Mesendoderm (in vitro differentiated cells): Measurements from ENCODE around the gene DDC.

Source experiments
- DNase-seq: peaks from one replicate; pipeline ENCODE4 v3.0.0; 2013
- H2AK5ac ChIP-seq: 2 replicates; pipeline ENCODE4 v1.6.1; 2013; ENCODE audit warnings: low read length, inconsistent platforms
- H2BK120ac ChIP-seq: 2 replicates; pipeline ENCODE4 v1.6.1; 2013; ENCODE audit warnings: low read depth, mild to moderate bottlenecking, low read length, moderate library complexity, mixed read lengths
- H2BK15ac ChIP-seq: replicated peaks from 2 replicates; pipeline ENCODE4 v1.6.1; 2013; ENCODE audit warnings: low read depth, mild to moderate bottlenecking, moderate library complexity
- H2BK5ac ChIP-seq: 2 replicates; pipeline ENCODE4 v1.6.1; 2013; ENCODE audit warnings: low read length, inconsistent platforms
- H3K18ac ChIP-seq: 2 replicates; pipeline ENCODE4 v1.6.1; 2013; ENCODE audit warnings: mild to moderate bottlenecking, low read length, mixed read lengths
- H3K23ac ChIP-seq: one replicate; pipeline ENCODE4 v1.6.1; 2013; ENCODE audit warnings: low read length
- H3K27ac ChIP-seq: 2 replicates; pipeline ENCODE4 v1.5.1; 2013; ENCODE audit warnings: low read depth, mild to moderate bottlenecking, inconsistent platforms, low read length, moderate library complexity
- H3K27me3 ChIP-seq: 2 replicates; pipeline ENCODE4 v1.6.1; 2013; ENCODE audit warnings: low read length, control low read depth, mild to moderate bottlenecking, inconsistent platforms; ENCODE audit not compliant: insufficient read depth, poor library complexity
- H3K36me3 ChIP-seq: 2 replicates; pipeline ENCODE4 v1.6.1; 2013; ENCODE audit warnings: low read length, inconsistent platforms; ENCODE audit not compliant: control insufficient read depth, insufficient read depth
- H3K4ac ChIP-seq: one replicate; pipeline ENCODE4 v1.6.1; 2013; ENCODE audit warnings: low read depth, mild to moderate bottlenecking, low read length, moderate library complexity
- H3K4me1 ChIP-seq: 2 replicates; pipeline ENCODE4 v1.6.1; 2013; ENCODE audit warnings: low read depth, low read length, inconsistent platforms; ENCODE audit not compliant: control insufficient read depth
- H3K4me2 ChIP-seq: 2 replicates; pipeline ENCODE4 v1.6.1; 2013; ENCODE audit warnings: low read length
- H3K4me3 ChIP-seq: 2 replicates; pipeline ENCODE4 v1.5.1; 2013; ENCODE audit warnings: mild to moderate bottlenecking, low read length
- H3K56ac ChIP-seq: one replicate; pipeline ENCODE4 v1.6.1; 2013; ENCODE audit warnings: low read length
- H3K79me1 ChIP-seq: 2 replicates; pipeline ENCODE4 v1.6.1; 2013; ENCODE audit warnings: low read length, inconsistent platforms
- H3K79me2 ChIP-seq: 2 replicates; pipeline ENCODE4 v1.6.1; 2013; ENCODE audit warnings: mild to moderate bottlenecking, low read length; ENCODE audit not compliant: control insufficient read depth, insufficient read depth
- H3K9ac ChIP-seq: 2 replicates; pipeline ENCODE4 v1.6.1; 2013; ENCODE audit warnings: low read length, inconsistent platforms
- H4K5ac ChIP-seq: one replicate; pipeline ENCODE4 v1.6.1; 2013; ENCODE audit warnings: low read length
- H4K8ac ChIP-seq: one replicate; pipeline ENCODE4 v1.6.1; 2013; ENCODE audit warnings: low read depth, mild to moderate bottlenecking, control low read depth, low read length, moderate library complexity
- WGBS: extraction: QIAGEN DNeasy Blood & Tissue Kit; methylation state at CpG from one replicate; pipeline ENCODE4 v1.1.7; 2013; ENCODE audit warnings: low lambda C conversion rate, missing lambda C conversion rate; ENCODE audit not compliant: insufficient coverage; ENCODE audit errors: extremely low coverage; 5-methylcytosine and 5-hydroxymethylcytosine counted together

The DDC gene

GRCh38 chr7:50596484-50596883, 31.3 kb upstream of the DDC start:
- H3K4me1 ChIP-seq = no peaks in the 10 kb centered on the region
- no peaks in the 10 kb centered on the region for H3K27me3 ChIP-seq
- peaks cover 11% of the 10 kb centered on the region for H3K36me3 ChIP-seq
- no peak overlapping the region for H3K4me3 ChIP-seq
- no peak overlapping the region for H3K18ac ChIP-seq
- H3K9ac ChIP-seq = no peak overlapping the region
- H3K4ac ChIP-seq = no peak overlapping the region
- no peaks in the 10 kb centered on the region for H3K79me2 ChIP-seq
- no peak for DNase-seq
- no peak overlapping the region for H4K5ac ChIP-seq
- no peak overlapping the region for H2BK5ac ChIP-seq
- WGBS = no CpG with 5 or more reads among the region's 4 CpGs
- H3K23ac ChIP-seq = no peak overlapping the region
- no peak overlapping the region for H3K27ac ChIP-seq
- H3K4me2 ChIP-seq = no peak overlapping the region
- H3K79me1 ChIP-seq = no peaks in the 10 kb centered on the region
- H2BK120ac ChIP-seq = no peak overlapping the region
- no peak overlapping the region for H2BK15ac ChIP-seq
- no peak overlapping the region for H3K56ac ChIP-seq
- no peak overlapping the region for H4K8ac ChIP-seq
- H2AK5ac ChIP-seq = no peak overlapping the region

- Histone ChIP-seq H4K8ac (no peak overlapping the region), H4K5ac (no peak overlapping the region), H3K4me3 (no peak overlapping the region), H3K18ac (no peak overlapping the region), H3K27ac (no peak overlapping the region), H2AK5ac (no peak overlapping the region), H3K4ac (no peak overlapping the region), H3K79me1 (no peaks in the 10 kb centered on the region), H3K27me3 (no peaks in the 10 kb centered on the region), H3K23ac (no peak overlapping the region), H3K56ac (no peak overlapping the region), H3K36me3 (peaks cover 11% of the 10 kb centered on the region), H3K9ac (no peak overlapping the region), H2BK120ac (no peak overlapping the region), H2BK5ac (no peak overlapping the region), H3K4me2 (no peak overlapping the region), H2BK15ac (no peak overlapping the region), H3K4me1 (no peaks in the 10 kb centered on the region), H3K79me2 (no peaks in the 10 kb centered on the region)
- no CpG with 5 or more reads among the region's 5 CpGs for WGBS
- peak; percentile 77 for DNase-seq
Measured at GRCh38 chr7:50595491-50596102, 30.4 kb upstream of the DDC start.

- Histone ChIP-seq H3K23ac (no peak overlapping the region), H2AK5ac (no peak overlapping the region), H2BK120ac (no peak overlapping the region), H3K4me1 (no peaks in the 10 kb centered on the region), H3K79me2 (no peaks in the 10 kb centered on the region), H4K8ac (no peak overlapping the region), H3K4me2 (no peak overlapping the region), H3K4ac (no peak overlapping the region), H4K5ac (no peak overlapping the region), H3K79me1 (no peaks in the 10 kb centered on the region), H3K56ac (no peak overlapping the region), H3K27ac (no peak overlapping the region), H3K4me3 (no peak overlapping the region), H2BK5ac (no peak overlapping the region), H3K27me3 (no peaks in the 10 kb centered on the region), H3K18ac (no peak overlapping the region), H3K36me3 (peaks cover 11% of the 10 kb centered on the region), H3K9ac (no peak overlapping the region), H2BK15ac (no peak overlapping the region)
- no peak for DNase-seq
- WGBS = no CpG with 5 or more reads among the region's 7 CpGs
Measured at GRCh38 chr7:50594734-50595485, 29.7 kb upstream of the DDC start.

- Histone ChIP-seq H3K36me3 (peaks cover 11% of the 10 kb centered on the region), H3K4ac (no peak overlapping the region), H3K4me1 (no peaks in the 10 kb centered on the region), H3K23ac (no peak overlapping the region), H2AK5ac (no peak overlapping the region), H3K56ac (no peak overlapping the region), H3K4me3 (no peak overlapping the region), H3K9ac (no peak overlapping the region), H2BK5ac (no peak overlapping the region), H4K8ac (no peak overlapping the region), H2BK15ac (no peak overlapping the region), H3K79me1 (no peaks in the 10 kb centered on the region), H3K27ac (no peak overlapping the region), H3K18ac (no peak overlapping the region), H3K79me2 (no peaks in the 10 kb centered on the region), H3K27me3 (no peaks in the 10 kb centered on the region), H4K5ac (no peak overlapping the region), H3K4me2 (no peak overlapping the region), H2BK120ac (no peak overlapping the region)
- no peak for DNase-seq
- whole genome bisulfite sequencing = no CpG with 5 or more reads among the region's 4 CpGs
Measured at GRCh38 chr7:50594136-50594535, 28.9 kb upstream of the DDC start.

GRCh38 chr7:50592940-50593339, 27.7 kb upstream of the DDC start:
- H3K4me2 ChIP-seq = no peak overlapping the region
- peaks cover 6% of the 10 kb centered on the region for H3K36me3 ChIP-seq
- H3K56ac ChIP-seq = no peak overlapping the region
- H2AK5ac ChIP-seq = no peak overlapping the region
- no peak overlapping the region for H3K4ac ChIP-seq
- no peak overlapping the region for H3K18ac ChIP-seq
- H3K79me1 ChIP-seq = no peaks in the 10 kb centered on the region
- H3K79me2 ChIP-seq = no peaks in the 10 kb centered on the region
- H4K8ac ChIP-seq = no peak overlapping the region
- WGBS = no CpG with 5 or more reads among the region's 13 CpGs
- no peak for DNase-seq
- H2BK120ac ChIP-seq = no peak overlapping the region
- no peak overlapping the region for H3K4me3 ChIP-seq
- H3K9ac ChIP-seq = no peak overlapping the region
- no peak overlapping the region for H3K23ac ChIP-seq
- H4K5ac ChIP-seq = no peak overlapping the region
- H3K27me3 ChIP-seq = no peaks in the 10 kb centered on the region
- H3K4me1 ChIP-seq = no peaks in the 10 kb centered on the region
- no peak overlapping the region for H2BK5ac ChIP-seq
- H2BK15ac ChIP-seq = no peak overlapping the region
- H3K27ac ChIP-seq = no peak overlapping the region
